MCF 10A (cell line): ENCODE measurements around the gene NEK1. TPM values are rescaled to one million over a fixed set of nuclear protein-coding genes. Genes with fewer than 3 reads are reported as not detected.

Experiments
- BruUV-seq: library from RNA; stranded (reverse); fragments of 400-500 nt; replicated peaks from 2 replicates; lab custom pipeline; 2021; lab: Mats Ljungman, UMichigan
- CTCF ChIA-PET: fragments of 300-600 bp; sonication (Branson Sonifier 250); formaldehyde crosslinking; extraction: SDS; loops from one replicate; lab custom pipeline; 2021; ENCODE audit warnings: antibody characterized with exemption, inconsistent platforms; lab: Yijun Ruan, JAX
- POLR2A ChIA-PET: fragments of 300-600, 350-650 bp; sonication (Branson Sonifier 250); formaldehyde crosslinking; extraction: SDS; loops from one replicate; lab custom pipeline; 2020; ENCODE audit warnings: antibody characterized with exemption, inconsistent platforms; lab: Yijun Ruan, JAX
- DNase-seq: peaks from one replicate; pipeline ENCODE4 v3.0.0-alpha.2; 2018; ENCODE audit not compliant: unreplicated experiment
- H3K27ac Mint-ChIP-seq: one replicate; pipeline ENCODE4 v1.8.0; 2022; ENCODE audit warnings: mild to moderate bottlenecking, low read depth, mixed read lengths; ENCODE audit not compliant: unreplicated experiment
- H3K27me3 Mint-ChIP-seq: one replicate; pipeline ENCODE4 v1.8.0; 2022; ENCODE audit warnings: mixed read lengths; ENCODE audit not compliant: insufficient read depth, unreplicated experiment
- H3K36me3 Mint-ChIP-seq: one replicate; pipeline ENCODE4 v1.8.0; 2022; ENCODE audit warnings: mild to moderate bottlenecking, moderate library complexity, mixed read lengths; ENCODE audit not compliant: insufficient read depth, unreplicated experiment
- H3K4me1 Mint-ChIP-seq: one replicate; pipeline ENCODE4 v1.8.0; 2022; ENCODE audit warnings: mixed read lengths; ENCODE audit not compliant: insufficient read depth, unreplicated experiment
- H3K4me3 Mint-ChIP-seq: one replicate; pipeline ENCODE4 v1.8.0; 2022; ENCODE audit warnings: mild to moderate bottlenecking, moderate library complexity, mixed read lengths; ENCODE audit not compliant: unreplicated experiment
- H3K9me3 Mint-ChIP-seq: one replicate; pipeline ENCODE4 v1.8.0; 2022; ENCODE audit warnings: mixed read lengths; ENCODE audit not compliant: unreplicated experiment
- CTCF ChIP-seq: fragments of 200-600 bp; IDR thresholded peaks from one replicate; pipeline ENCODE4 v1.8.0; 2022; ENCODE audit warnings: antibody characterized with exemption, mild to moderate bottlenecking; ENCODE audit not compliant: unreplicated experiment
- intact Hi-C: fragments of 100-400 bp; cut with micrococcal nuclease; formaldehyde crosslinking; loops from 2 replicates; pipeline ENCODE4 v1.14.1; 2022
- total RNA-seq: library from RNA; stranded (reverse); gene quantifications from 2 replicates; pipeline ENCODE4 v1.2.3, GENCODE V29; 2022

NEK1 gene
- total RNA-seq, 1 experiment from 2014 or later, result 15.5 TPM

- BruUV-seq, result no TSS peak
- ChIA-PET CTCF (interaction anchor here (0.9 kb wide), 1 partner anchor 25 kb away, joined by 4 read pairs; no protein-coding TSS in a partner anchor), POLR2A (interaction anchor here (1.2 kb wide), 1 partner anchor 10 kb away, joined by 3 read pairs; no protein-coding TSS in a partner anchor)
- Mint-ChIP-seq H3K4me1 (no peaks in the 10 kb centered on the region), H3K9me3 (no peaks in the 10 kb centered on the region), H3K27me3 (no peaks in the 10 kb centered on the region), H3K36me3 (peaks cover 41% of the 10 kb centered on the region), H3K4me3 (no peak overlapping the region), H3K27ac (no peak overlapping the region)
- intact Hi-C loops, result no loop called here
- TF ChIP-seq CTCF, result no peak
- DNase-seq, result no peak
Measured at GRCh38 chr4:169634975-169635374, 22.6 kb upstream of the NEK1 start.

- DNase-seq, result no peak
- ChIA-PET POLR2A (interaction anchor here (2.8 kb wide), 1 partner anchor 11 kb away, joined by 6 read pairs; the partner anchor contains the start of gene CLCN3), CTCF (interaction anchor here (0.6 to 1.2 kb wide), 2 partner anchors 20 to 21 kb away, joined by 3 read pairs; partner anchors contain the start of gene NEK1)
- Mint-ChIP-seq H3K27ac (no peak overlapping the region), H3K9me3 (no peaks in the 10 kb centered on the region), H3K36me3 (peaks cover 27% of the 10 kb centered on the region), H3K27me3 (no peaks in the 10 kb centered on the region), H3K4me3 (no peak overlapping the region), H3K4me1 (no peaks in the 10 kb centered on the region)
- intact Hi-C loops, result no loop called here
- no peak for TF ChIP-seq CTCF
- no TSS peak for BruUV-seq
Measured at GRCh38 chr4:169632896-169633295, 20.5 kb upstream of the NEK1 start.

DNA sequence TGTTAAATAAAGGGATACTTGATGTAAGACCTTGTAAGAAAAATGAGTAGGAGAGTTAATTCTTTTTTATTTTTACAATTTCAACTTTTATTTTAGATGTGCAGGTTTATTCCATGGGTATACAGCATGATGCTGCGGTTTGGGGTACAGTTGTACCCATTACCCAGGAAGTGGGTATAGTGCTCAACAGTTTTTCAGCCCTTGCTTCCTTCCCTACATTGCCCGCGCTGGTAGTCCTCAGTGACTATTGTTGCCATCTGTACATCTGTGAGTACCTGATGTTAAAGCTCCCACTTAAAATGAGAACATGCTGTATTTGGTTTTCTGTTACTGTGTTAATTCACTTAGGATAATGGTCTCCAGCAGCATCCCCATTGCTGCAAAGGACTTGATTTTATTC is 17.7 kb upstream of the NEK1 start:
- no peak for TF ChIP-seq CTCF
- CTCF ChIA-PET, result interaction anchor here (0.5 to 0.7 kb wide), 3 partner anchors 38 to 415 kb away, joined by 3 read pairs; no protein-coding TSS in a partner anchor
- no peak overlapping the region for H3K4me3 Mint-ChIP-seq

GRCh38 chr4:169628579-169628978 is 16.2 kb upstream of the NEK1 start:
- ChIA-PET POLR2A (interaction anchor here (1.4 to 3.7 kb wide), 2 partner anchors 9 to 12 kb away, joined by 3 to 15 read pairs; partner anchors contain the start of gene CLCN3), CTCF (no interaction called here)
- intact Hi-C loops, result no loop called here
- no peaks in the 10 kb centered on the region for H3K27me3 Mint-ChIP-seq
- no peaks in the 10 kb centered on the region for H3K9me3 Mint-ChIP-seq
- TF ChIP-seq CTCF, result no peak
- no peak overlapping the region for H3K4me3 Mint-ChIP-seq
- no peaks in the 10 kb centered on the region for H3K36me3 Mint-ChIP-seq
- no TSS peak for BruUV-seq
- H3K27ac Mint-ChIP-seq, result no peak overlapping the region
- DNase-seq, result no peak
- peaks cover 13% of the 10 kb centered on the region for H3K4me1 Mint-ChIP-seq

More for the DNA sequence above, 17.7 kb upstream of the NEK1 start:
- H3K9me3 Mint-ChIP-seq, result no peaks in the 10 kb centered on the region
- intact Hi-C loops, result no loop called here
- H3K36me3 Mint-ChIP-seq, result no peaks in the 10 kb centered on the region
- H3K4me1 Mint-ChIP-seq, result peaks cover 10% of the 10 kb centered on the region
- no TSS peak for BruUV-seq
- no peak for DNase-seq
- POLR2A ChIA-PET, result interaction anchor here (0.9 to 3.7 kb wide), 3 partner anchors 10 to 29 kb away, joined by 3 to 15 read pairs (median 10); partner anchors contain the start of gene CLCN3
- no peaks in the 10 kb centered on the region for H3K27me3 Mint-ChIP-seq
- no peak overlapping the region for H3K27ac Mint-ChIP-seq
